ENCODE results near the gene SMAD2.
A peak's percentile ranks its signal among the peaks of the same experiment; 100 is the strongest.

The SMAD2 gene

DNA sequence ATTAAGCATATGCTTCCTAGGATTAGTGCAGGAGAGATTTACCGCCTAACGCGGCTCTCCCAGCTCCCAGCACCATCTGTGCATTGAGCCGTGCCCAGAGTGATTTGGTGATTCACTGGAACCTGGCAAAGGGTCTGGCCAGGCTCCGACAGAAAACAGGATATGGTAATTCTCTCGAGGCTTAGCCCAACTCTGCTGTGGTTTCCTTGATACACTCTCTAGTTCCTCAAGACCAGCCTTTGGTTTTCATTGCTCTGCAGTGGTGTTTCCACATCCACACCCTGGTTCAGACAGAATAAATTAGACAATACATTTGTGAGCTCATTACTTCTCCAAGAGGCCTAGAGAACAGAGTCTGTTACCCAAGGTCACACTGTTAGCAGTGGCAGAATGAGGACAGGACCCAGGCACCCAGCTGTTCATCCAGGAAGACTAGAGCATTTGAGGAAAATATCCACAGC is 23.0 kb upstream of the SMAD2 start:
- no peak overlapping the region for H3K4me3 ChIP-seq (ENCODE audit: low read length)
- no peak overlapping the region for H3K9ac ChIP-seq (ENCODE audit: low read length)
- H3K4me1 ChIP-seq (ENCODE audit: control insufficient read depth, insufficient read depth, low read length), result no peaks in the 10 kb centered on the region
- H3K36me3 ChIP-seq (ENCODE audit: control insufficient read depth, insufficient read depth, low read length), result no peaks in the 10 kb centered on the region
- H3K27me3 ChIP-seq (ENCODE audit: control insufficient read depth, insufficient read depth, low read length), result no peaks in the 10 kb centered on the region
- no peak overlapping the region for H3K27ac ChIP-seq (ENCODE audit: low read depth, low read length)

DNA sequence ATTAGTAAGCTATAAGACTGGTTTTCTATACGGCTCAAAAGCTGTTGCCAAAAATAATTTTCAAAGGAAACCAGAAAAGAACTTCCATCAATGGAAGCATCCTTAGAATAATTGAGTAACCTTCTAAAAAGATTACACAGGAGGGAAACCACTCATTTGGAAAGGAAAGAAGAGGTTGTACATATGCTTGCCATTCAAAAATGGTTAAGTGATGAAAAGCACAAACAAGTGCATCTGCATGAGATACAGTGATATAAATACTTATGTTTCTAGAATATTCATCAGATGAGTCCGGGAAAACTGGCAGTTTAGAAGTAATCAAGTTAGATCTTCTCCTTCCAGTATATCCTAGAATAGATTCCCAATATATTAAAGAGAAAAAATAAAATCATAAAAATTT is 20.1 kb upstream of the SMAD2 start:
- Histone ChIP-seq H3K36me3 (ENCODE audit: control insufficient read depth, insufficient read depth, low read length) (no peaks in the 10 kb centered on the region), H3K4me3 (ENCODE audit: low read length) (no peak overlapping the region), H3K9ac (ENCODE audit: low read length) (no peak overlapping the region), H3K27ac (ENCODE audit: low read depth, low read length) (no peak overlapping the region), H3K27me3 (ENCODE audit: control insufficient read depth, insufficient read depth, low read length) (no peaks in the 10 kb centered on the region), H3K4me1 (ENCODE audit: control insufficient read depth, insufficient read depth, low read length) (no peaks in the 10 kb centered on the region)

DNA sequence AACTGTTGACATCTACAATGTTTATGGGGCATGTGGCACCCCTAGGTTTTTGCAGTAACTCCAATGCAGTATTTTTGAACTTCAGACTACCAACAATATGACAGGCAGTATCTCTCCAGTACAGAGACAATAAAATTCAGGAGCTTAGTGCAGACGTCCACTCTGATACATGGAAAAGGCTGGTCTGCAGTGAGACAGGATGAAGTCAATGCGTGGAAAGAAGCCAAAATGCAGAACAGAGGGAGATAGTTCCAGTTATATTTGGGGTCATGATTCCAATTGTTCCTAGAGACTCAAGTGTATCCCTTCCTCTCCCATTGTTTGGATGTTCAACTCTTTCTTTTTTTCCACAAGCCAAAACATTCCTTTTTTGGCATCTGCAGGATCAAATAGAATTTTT is 18.7 kb upstream of the SMAD2 start:
- H3K27ac ChIP-seq (ENCODE audit: low read depth, low read length), result no peak overlapping the region
- no peaks in the 10 kb centered on the region for H3K4me1 ChIP-seq (ENCODE audit: control insufficient read depth, insufficient read depth, low read length)
- H3K4me3 ChIP-seq (ENCODE audit: low read length), result no peak overlapping the region
- H3K27me3 ChIP-seq (ENCODE audit: control insufficient read depth, insufficient read depth, low read length), result no peaks in the 10 kb centered on the region
- no peaks in the 10 kb centered on the region for H3K36me3 ChIP-seq (ENCODE audit: control insufficient read depth, insufficient read depth, low read length)
- H3K9ac ChIP-seq (ENCODE audit: low read length), result no peak overlapping the region

DNA sequence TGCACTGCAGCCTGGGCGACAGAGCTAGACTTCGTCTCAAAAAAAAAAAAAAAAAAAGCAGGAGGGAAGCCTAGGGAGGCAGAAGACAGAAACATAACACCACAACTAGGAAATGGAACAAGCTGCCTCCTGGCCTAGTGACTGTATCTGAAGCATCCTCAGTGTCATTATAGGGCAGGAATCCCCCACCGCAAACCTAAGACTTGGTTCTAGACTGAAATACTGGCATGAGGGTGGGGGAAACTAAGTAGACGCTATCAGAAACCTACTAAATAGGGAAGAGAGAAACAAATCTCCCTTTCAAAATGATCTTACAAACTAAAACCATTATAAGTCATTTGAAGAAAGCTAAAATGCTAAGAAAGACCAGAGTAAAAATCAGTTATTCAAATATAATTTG is 16.4 kb upstream of the SMAD2 start:
- H3K36me3 ChIP-seq (ENCODE audit: control insufficient read depth, insufficient read depth, low read length), result no peaks in the 10 kb centered on the region
- H3K9ac ChIP-seq (ENCODE audit: low read length), result no peak overlapping the region
- no peak overlapping the region for H3K27ac ChIP-seq (ENCODE audit: low read depth, low read length)
- H3K4me3 ChIP-seq (ENCODE audit: low read length), result no peak overlapping the region
- no peaks in the 10 kb centered on the region for H3K4me1 ChIP-seq (ENCODE audit: control insufficient read depth, insufficient read depth, low read length)
- H3K27me3 ChIP-seq (ENCODE audit: control insufficient read depth, insufficient read depth, low read length), result no peaks in the 10 kb centered on the region

DNA sequence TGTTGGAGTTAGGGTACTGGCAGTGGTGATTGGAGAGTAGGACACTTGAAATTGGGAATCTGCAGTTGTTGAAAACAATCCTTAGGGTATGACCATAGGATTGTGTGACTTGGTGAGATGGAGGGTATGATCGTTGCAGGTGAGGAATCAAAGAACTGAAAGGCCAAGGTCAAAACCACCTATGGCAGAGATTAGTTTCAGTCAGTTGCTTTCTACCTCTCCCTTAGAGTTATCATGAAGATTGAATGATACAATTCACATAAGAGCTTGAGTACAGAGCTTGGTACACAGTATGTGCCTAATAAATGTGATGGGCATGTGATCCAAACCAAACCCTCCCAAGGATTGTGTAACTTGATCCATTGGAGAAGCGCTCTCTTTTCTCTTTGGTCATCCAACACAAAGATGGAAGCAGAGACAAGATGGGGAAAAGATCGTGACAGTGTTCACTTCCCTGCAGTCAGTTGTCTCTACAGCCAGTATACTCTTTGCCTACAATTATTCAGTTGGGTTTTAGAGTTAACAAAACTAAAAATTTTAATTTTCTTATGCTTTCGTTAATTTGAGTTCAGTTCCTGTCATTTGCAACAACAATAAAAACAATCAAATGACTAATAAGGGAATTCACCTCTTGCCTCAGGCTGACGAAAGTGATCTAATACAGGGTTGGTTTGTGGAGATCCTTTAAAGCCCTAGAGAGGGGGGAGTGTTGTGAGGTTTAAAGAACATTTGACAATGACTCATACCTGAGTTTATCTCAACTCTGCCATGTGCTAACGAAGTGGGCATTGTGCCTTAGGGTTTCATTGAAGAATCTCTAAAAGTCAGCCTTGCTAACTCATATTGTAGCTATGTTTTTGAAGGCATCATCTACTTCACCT is 14.8 kb upstream of the SMAD2 start:
- H3K9ac ChIP-seq (ENCODE audit: low read length), result no peak overlapping the region
- no peaks in the 10 kb centered on the region for H3K27me3 ChIP-seq (ENCODE audit: control insufficient read depth, insufficient read depth, low read length)
- H3K4me1 ChIP-seq (ENCODE audit: control insufficient read depth, insufficient read depth, low read length), result no peaks in the 10 kb centered on the region
- no peaks in the 10 kb centered on the region for H3K36me3 ChIP-seq (ENCODE audit: control insufficient read depth, insufficient read depth, low read length)
- no peak overlapping the region for H3K27ac ChIP-seq (ENCODE audit: low read depth, low read length)
- no peak overlapping the region for H3K4me3 ChIP-seq (ENCODE audit: low read length)

DNA sequence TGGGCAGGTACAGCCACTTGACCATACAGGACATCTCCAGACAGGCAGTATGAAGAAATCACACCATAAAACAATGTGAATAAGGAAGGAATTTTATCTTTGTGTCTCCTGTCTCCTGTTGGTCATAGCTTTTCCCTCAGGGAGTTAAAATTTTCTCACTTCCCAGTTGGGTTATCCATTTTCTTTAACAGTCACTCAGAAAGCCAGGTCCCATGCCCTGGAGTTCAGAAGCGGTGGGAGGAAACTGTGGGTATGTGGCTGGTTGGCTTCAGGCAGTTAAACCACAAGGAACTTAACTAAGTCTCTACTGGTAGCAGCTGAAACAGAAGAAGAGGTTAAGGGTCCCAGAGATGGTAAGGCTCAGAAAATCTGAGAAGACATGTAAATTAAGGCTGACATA is 6.5 kb upstream of the SMAD2 start:
- H3K27ac ChIP-seq (ENCODE audit: low read depth, low read length), result no peak overlapping the region
- no peaks in the 10 kb centered on the region for H3K4me1 ChIP-seq (ENCODE audit: control insufficient read depth, insufficient read depth, low read length)
- no peaks in the 10 kb centered on the region for H3K27me3 ChIP-seq (ENCODE audit: control insufficient read depth, insufficient read depth, low read length)
- H3K9ac ChIP-seq (ENCODE audit: low read length), result no peak overlapping the region
- no peak overlapping the region for H3K4me3 ChIP-seq (ENCODE audit: low read length)
- no peaks in the 10 kb centered on the region for H3K36me3 ChIP-seq (ENCODE audit: control insufficient read depth, insufficient read depth, low read length)

DNA sequence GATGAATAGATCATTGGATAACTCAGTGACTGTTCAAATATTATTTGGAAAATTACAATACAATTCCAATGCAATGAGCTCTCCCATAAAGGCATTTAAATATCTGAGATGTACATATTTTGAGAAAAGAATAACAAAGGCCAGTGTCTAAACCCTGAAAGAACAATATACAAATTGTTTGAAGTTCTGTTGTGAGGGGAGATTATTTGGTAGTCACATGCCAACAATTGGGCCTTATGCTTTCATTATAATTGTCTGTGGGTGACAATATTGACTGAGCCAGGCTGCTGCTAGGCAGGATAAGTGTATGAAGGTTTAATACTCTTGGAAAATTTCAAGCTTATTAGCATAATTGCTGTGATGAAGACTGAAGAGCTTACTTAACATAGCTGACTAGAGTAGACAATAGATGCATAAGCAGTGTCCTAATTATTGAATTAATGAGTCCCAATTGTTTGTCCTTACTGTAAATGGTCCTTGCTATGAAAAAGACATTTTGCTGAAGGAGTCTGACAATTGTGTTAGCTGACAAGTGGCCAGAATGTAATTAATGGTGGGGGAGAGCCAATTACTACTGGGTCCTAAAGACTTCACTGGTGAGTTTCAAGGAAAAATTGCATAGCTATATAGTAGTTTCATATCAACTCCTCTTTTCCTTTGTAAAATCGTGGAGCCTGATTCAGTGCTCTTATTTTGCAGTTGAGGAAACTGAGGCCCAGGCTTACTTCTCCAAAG is 5.0 kb upstream of the SMAD2 start:
- no peaks in the 10 kb centered on the region for H3K36me3 ChIP-seq (ENCODE audit: control insufficient read depth, insufficient read depth, low read length)
- H3K9ac ChIP-seq (ENCODE audit: low read length), result no peak overlapping the region
- no peak overlapping the region for H3K4me3 ChIP-seq (ENCODE audit: low read length)
- no peak overlapping the region for H3K27ac ChIP-seq (ENCODE audit: low read depth, low read length)
- no peaks in the 10 kb centered on the region for H3K27me3 ChIP-seq (ENCODE audit: control insufficient read depth, insufficient read depth, low read length)
- H3K4me1 ChIP-seq (ENCODE audit: control insufficient read depth, insufficient read depth, low read length), result no peaks in the 10 kb centered on the region

DNA sequence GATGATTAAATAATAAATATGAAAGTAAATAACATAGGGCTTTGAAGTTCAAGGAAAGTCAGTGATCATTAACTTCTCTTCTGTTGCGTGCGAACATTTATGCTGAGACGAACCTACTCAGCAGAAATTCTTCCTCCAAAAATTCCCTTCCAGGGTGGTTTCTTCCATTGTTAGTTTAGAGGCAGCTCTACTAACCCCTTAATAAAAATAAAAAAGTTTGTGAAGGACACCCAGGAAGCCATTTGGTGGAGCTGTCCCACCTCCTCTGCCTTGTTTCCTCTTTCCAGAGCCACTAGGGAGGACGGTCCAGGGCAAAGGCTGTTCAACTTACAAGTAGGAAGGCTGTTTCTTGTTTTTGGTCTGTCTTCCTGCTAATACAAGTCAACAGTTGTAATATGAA is 2.1 kb upstream of the SMAD2 start:
- H3K27me3 ChIP-seq (ENCODE audit: control insufficient read depth, insufficient read depth, low read length), result no peaks in the 10 kb centered on the region
- H3K4me1 ChIP-seq (ENCODE audit: control insufficient read depth, insufficient read depth, low read length), result no peaks in the 10 kb centered on the region
- H3K9ac ChIP-seq (ENCODE audit: low read length), result no peak overlapping the region
- H3K4me3 ChIP-seq (ENCODE audit: low read length), result no peak overlapping the region
- H3K36me3 ChIP-seq (ENCODE audit: control insufficient read depth, insufficient read depth, low read length), result no peaks in the 10 kb centered on the region
- no peak overlapping the region for H3K27ac ChIP-seq (ENCODE audit: low read depth, low read length)

DNA sequence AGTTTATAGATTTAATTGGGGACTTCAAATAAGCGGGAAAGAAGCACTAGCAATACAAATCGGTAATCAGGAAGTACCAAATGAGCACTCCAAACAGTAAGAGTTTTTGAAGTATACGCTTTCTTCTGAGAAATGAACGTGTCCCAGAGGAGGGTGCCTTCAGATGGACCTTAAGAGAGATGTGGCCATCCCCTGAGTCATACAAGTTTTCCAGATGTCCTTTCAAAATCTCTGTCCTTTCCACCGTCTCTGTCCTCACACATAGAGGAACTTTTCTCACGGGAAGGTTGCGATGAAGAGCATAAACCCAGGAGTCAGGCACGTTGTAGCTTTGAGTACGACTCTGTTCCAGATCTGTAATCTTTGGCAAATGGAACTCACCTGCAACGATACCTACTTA is 1.7 kb upstream of the SMAD2 start:
- Histone ChIP-seq H3K9ac (ENCODE audit: low read length) (no peak overlapping the region), H3K4me3 (ENCODE audit: low read length) (no peak overlapping the region), H3K27ac (ENCODE audit: low read depth, low read length) (no peak overlapping the region)

DNA sequence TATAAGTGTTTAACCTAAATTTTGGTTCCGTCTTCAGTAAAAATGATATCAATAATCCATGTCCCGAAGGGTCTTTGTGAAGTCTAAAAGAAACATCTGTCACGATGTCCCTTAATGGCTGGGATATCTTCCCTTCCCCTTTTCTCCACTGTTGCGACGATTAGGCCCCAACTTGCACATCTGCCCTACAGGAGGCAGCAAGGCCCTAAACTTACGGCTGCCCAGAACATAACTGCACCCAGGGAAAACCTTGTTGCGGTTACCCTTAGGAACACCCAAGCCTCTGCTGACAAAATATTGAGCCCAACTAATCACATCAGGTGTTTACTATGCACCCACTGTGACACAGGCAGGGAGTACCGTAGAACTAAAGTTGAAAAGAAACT is 1.3 kb upstream of the SMAD2 start:
- Histone ChIP-seq H3K4me1 (ENCODE audit: control insufficient read depth, insufficient read depth, low read length) (no peaks in the 10 kb centered on the region), H3K27me3 (ENCODE audit: control insufficient read depth, insufficient read depth, low read length) (no peaks in the 10 kb centered on the region), H3K4me3 (ENCODE audit: low read length) (peak overlapping the region; percentile 78), H3K9ac (ENCODE audit: low read length) (peak overlapping the region; percentile 27), H3K36me3 (ENCODE audit: control insufficient read depth, insufficient read depth, low read length) (no peaks in the 10 kb centered on the region), H3K27ac (ENCODE audit: low read depth, low read length) (peak overlapping the region; percentile 92)

More for the DNA sequence above, 1.7 kb upstream of the SMAD2 start:
- no peaks in the 10 kb centered on the region for H3K27me3 ChIP-seq (ENCODE audit: control insufficient read depth, insufficient read depth, low read length)
- H3K36me3 ChIP-seq (ENCODE audit: control insufficient read depth, insufficient read depth, low read length), result no peaks in the 10 kb centered on the region
- H3K4me1 ChIP-seq (ENCODE audit: control insufficient read depth, insufficient read depth, low read length), result no peaks in the 10 kb centered on the region

DNA sequence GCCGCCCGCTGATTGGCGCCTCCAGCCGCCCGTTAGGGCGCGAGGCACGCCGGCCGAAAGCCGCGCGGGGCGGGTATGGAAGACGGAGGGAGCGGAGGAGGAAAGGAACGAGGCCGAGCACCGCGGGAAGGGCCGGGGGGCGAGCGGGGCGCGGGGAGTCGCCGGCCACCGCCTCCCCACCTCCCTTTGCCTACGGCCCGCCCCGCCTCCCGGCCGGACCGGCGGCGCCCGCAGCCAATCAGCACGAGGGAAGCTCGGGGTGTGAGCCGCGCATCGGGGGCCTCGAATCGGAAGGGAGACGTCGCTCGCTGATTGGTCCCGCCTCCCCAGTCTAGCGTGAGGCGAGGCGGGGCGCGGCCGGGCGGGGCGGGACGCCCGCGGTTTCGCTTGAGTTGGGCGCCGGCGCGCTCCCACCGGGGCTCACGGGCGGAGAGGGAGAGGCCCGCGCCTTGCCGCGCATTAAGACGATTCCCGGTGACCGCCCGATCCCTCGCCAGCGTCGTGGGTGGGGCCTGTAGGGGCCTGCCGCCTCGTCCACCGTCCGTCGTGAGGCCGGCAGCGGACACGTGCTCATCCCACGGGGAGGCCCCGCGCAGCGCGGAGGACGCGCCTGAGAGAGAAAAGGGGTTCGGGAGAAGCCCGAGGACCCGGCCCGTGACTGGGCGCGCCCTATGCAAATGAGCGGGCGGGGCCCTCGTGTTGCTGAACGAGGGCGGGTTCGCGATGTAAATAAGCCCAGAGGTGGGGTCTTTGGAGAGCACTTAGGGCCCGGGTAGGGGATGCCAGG is 665 bp upstream of the SMAD2 start:
- H3K4me1 ChIP-seq (ENCODE audit: control insufficient read depth, insufficient read depth, low read length), result no peaks in the 10 kb centered on the region
- H3K9ac ChIP-seq (ENCODE audit: low read length), result peak overlapping the region; percentile 27
- peak overlapping the region; percentile 92 for H3K27ac ChIP-seq (ENCODE audit: low read depth, low read length)
- H3K4me3 ChIP-seq (ENCODE audit: low read length), result peak overlapping the region; percentile 78
- H3K27me3 ChIP-seq (ENCODE audit: control insufficient read depth, insufficient read depth, low read length), result no peaks in the 10 kb centered on the region
- H3K36me3 ChIP-seq (ENCODE audit: control insufficient read depth, insufficient read depth, low read length), result no peaks in the 10 kb centered on the region

DNA sequence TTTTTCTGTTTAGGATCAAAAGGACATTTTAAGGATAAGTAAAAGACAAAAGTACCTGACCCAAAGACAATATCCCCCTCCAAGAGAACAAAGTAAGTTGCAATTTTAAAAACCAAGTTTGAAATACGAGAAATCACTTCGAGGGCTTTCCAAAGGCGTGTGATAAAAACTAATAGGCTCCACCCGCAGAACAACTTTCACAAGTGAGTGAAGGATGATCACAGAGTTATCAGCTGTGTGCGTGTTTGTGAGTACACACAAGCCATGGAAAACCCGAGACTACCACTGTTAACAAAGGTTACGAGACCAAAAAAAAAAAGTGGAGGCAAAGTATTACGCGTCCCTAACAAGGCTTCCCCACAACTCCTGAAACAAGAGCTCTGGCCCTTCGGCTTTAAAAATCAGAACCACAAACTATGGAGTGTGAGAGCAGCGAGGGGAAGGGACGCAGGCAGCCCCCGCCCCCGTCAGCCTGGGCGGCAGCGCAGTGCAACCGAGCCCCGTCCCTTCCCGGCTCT is 719 bp downstream of the SMAD2 start:
- no peaks in the 10 kb centered on the region for H3K36me3 ChIP-seq (ENCODE audit: control insufficient read depth, insufficient read depth, low read length)
- H3K4me1 ChIP-seq (ENCODE audit: control insufficient read depth, insufficient read depth, low read length), result no peaks in the 10 kb centered on the region

More for the DNA sequence above, 719 bp downstream of the SMAD2 start:
- Histone ChIP-seq H3K27ac (ENCODE audit: low read depth, low read length) (peak overlapping the region; percentile 92), H3K9ac (ENCODE audit: low read length) (peak overlapping the region; percentile 65), H3K27me3 (ENCODE audit: control insufficient read depth, insufficient read depth, low read length) (no peaks in the 10 kb centered on the region), H3K4me3 (ENCODE audit: low read length) (peak overlapping the region; percentile 90)

Data from rectal smooth muscle tissue (tissue), 1 donor.